ENCODE measurements around the gene COX6A1.
"Not testable (repeated sequence)": the region's sequence is repeated elsewhere in the genome, so short reads cannot be mapped to it uniquely, and the experiment has no call there.

Gene COX6A1

DNA sequence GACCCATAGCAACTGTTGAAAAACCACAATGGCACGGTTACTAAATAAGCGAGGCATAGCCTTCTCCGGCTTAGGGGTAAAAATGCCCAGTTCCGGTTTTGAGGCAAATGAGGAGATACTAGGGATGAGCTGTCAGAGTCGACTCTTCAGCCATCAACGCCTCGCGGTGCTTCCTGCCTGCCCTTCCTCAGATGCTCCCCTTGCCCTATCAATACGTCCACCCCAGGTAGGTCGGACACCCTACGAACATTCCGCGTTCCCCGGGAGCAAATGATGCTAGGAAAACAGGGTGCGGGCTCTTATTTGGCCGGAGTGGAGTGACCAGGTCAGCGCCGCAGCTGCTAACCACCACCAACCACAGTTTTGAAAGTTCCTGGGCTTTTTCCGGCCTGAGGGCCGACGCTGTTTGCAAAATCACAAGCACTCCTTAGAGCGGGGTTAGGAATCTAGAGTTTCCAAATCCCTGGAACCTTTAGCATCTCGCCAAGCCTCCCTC is 30.5 kb downstream of the COX6A1 start:
- DNase-seq: no peak

DNA sequence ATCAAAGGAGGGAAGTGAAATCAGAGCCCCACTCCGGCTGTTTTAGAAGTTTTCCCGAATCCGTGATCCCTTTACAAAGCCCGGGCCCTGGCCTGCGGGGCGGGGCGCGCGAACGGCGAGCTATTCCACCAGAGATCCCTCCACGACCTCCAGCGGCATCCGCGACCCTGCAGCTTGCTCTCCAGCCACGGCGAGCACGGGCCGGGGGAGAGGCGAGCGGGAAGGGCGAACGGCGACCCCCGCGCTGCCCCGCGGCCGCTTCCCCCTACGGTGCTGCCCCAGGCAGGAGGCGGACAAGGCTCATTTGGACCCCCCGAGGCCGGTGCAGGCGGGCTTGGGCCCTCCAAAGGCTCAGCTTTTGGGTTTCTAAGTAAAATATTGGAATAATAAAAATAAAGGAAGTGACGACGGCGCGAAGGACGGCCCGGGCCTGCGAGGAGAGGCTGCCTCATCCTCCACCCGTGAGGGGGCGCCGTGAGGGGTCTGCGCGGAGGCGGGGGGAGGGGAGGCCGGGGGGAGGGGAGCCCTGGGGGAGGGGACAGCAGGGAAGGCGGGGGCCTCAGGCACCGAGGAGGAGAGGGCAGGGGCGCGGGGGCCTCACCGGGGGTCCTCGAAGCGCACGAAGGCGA is 31.0 kb downstream of the COX6A1 start:
- DNase-seq: no peak

DNA sequence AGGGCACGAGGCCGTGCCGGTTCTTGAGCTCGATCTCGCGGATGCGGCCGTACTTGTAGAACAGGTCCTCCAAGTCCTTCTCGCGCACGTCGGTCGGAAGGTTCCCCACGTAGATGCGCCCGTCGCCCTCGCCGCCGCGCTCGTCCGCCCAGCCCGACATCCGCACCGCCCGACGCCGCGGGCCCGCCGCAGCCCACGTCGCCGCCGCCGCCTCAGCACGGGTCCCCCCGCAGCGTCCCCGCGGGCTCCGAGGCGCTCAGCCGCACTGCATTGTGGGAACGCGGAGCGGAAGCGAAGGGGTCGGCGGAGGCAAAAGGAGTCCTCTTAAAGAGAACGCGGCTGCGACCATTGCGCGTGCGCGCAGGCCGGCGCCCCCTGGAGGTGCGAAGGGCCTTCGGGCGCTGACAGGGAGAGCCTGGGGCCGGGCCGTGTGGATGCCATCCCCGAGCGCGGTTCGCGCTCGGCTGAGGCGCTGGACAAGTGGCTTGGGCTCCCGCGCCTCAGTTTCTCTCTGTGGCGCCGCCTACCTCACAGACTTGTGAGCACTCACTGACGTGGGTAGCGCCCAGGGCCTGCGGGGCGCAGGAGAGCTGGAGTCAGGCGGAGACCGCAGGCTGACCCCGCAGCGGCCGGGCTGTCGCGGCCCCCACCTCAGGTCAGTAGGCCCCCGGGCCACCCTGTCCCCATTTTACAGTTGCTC is 31.7 kb downstream of the COX6A1 start, which contains the start of gene SRSF9:
TSS of gene SRSF9 (minus strand) at position 299 of the 700 bp plus-strand sequence. CDS start at position 160, 139 bp downstream.
- DNase-seq: peak; percentile 94

DNA sequence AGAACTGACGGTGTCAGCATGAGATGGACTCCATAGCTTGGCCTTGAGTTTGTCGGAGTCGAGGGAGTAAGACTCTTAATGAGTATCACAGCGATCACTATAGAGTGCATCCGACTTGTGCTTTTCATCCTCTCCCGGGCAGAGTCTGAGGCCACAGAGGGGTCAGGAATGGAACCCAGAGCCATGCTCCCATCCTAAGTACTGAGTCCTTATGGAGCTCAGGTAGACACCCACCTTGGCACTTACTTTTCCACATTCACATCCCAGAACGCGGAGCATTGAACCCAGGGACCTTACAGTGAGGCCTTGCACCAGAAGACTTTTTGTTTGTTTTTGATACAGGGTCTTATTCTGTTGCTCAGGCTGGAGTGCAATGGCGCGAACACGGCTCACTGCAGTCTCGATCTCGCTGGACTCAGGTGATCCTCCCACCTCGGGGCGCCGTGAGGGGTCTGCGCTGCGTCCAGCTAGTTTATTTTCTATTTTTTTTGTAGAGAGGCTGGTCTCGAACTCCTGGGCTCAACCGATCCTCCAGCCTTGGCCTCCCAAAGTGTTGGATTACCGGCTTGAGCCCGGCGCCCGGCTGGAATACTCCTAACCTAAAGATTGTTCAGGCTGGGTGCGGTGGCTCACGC is 32.4 kb downstream of the COX6A1 start:
- no peak for DNase-seq

DNA sequence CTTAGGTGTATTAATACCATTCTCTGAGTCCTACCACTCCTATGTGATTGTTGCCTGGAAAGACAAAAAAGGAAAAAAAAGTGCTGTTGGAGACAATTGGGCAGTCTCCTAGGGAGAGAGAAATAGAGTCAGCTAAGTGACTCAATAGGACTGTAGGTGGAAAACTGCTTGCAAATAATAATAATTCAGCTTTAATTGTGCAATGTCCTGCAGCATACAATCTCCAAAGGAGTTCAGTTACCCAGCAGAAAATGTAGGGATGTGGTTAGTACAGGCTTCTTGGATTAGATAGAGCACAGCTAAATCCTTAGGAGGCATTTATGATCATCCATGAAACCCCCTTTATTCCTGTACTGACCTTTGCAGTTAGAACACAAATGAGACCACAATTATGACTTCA is 34.6 kb downstream of the COX6A1 start:
- no peak for DNase-seq

DNA sequence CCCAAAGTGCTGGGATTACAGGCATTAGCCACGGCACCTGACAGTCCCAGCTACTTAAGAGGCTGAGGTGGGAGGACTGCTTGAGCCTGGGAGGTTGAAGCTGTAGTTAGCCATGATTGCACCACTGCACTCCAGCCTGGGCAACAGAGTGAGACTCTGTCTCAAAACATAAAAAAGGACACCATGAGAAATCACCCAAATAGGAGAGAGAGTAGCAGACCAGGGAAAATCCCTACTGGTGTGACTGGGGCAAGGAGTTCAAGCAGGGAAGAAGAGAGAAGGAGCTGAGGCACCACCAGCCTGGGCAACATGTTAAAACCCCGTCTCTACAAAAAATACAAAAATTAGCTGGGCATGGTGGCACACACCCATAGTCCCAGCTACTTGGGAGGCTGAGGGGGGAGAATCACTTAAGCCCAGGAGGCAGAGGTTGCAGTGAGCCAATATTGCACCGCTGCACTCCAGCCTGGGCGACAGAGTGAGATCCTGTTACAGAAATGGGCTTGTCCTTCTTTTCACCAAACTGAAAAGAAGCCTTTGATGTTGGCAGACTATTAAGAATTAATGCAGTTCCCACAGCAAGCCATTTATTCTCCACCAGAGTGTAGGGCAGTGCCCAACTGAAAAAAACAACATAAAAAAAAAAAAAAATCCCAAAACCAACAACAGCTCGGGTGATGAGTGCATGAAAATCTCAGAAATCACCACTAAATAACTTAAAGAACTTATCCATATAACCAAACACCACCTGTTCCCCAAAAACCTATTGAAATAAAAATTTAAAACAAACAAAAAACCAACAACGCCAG is 36.1 kb downstream of the COX6A1 start:
- no peak for DNase-seq

DNA sequence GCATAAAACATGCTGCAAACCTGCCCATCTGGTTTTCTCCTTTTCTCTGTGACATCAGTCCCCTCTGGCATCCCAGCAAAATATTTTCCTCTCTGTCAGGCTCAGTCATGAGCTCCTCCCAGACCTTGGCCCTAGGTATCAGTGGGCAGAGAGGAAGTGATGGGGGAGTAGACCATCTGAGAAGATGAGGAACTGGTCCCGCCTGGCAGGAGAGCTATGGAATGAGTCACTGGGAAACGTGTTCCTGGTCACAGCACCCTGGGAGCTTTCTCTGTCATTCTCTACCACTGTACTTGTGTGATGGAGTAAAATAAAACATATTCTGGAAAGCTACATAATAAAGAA is 36.7 kb downstream of the COX6A1 start:
- DNase-seq: peak; percentile 66

DNA sequence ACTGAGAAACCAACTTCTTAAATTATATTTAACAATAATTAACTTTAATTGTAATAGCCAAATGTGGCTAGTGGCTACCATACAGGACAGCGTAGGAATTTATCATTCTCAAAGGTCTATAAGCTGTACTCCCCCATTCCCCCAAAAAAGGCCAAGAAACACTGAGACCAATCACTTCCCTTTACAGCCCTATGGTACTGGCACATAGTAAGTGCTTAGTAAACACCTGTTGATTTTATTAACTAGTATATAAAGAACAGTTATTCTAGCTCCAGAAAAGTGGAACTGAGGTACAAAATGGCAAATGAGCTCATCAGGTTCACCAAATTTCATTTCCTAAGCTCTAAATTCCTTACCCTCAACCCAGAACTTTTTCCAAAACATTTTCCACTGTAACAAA is 37.7 kb downstream of the COX6A1 start:
- no peak for DNase-seq

DNA sequence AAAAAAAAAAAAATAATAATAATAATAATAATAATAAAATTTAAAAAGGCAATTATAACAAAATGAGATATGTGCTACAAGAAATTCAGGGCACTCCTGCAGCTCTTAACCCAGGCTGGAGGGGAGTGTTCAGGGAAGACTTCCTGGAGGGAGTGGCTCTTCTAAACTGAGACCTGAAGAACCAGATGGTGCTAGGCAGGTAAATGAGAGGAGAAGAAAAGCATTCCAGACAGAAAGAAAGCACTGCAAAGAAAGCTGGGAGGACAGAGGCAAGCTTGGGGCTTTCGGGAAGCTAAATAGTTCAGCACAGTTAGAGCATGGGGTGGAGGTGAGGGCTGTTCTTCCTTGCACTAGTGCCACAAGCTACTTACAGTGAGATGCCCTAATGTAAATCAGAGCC is 41.5 kb downstream of the COX6A1 start:
- DNase-seq: no peak

DNA sequence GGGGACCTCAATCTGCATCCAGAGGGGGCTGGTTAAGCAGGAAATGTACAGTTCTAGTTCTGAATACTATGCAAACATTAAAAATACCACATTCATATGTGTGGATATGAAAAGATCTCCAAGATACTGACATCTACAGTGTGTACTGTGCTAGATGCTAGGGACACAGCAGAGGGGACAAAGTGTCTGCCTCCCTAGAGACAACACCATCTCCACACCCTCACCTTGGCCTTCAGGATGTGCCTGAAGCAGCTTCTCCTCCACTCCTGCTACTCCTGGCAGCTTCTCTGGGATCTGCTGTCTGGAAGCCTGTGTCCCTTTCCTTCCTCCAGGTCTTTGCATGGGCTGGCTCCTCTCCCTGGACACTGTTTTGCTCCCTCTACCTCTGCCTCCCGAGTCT is 42.3 kb downstream of the COX6A1 start:
- DNase-seq: no peak

DNA sequence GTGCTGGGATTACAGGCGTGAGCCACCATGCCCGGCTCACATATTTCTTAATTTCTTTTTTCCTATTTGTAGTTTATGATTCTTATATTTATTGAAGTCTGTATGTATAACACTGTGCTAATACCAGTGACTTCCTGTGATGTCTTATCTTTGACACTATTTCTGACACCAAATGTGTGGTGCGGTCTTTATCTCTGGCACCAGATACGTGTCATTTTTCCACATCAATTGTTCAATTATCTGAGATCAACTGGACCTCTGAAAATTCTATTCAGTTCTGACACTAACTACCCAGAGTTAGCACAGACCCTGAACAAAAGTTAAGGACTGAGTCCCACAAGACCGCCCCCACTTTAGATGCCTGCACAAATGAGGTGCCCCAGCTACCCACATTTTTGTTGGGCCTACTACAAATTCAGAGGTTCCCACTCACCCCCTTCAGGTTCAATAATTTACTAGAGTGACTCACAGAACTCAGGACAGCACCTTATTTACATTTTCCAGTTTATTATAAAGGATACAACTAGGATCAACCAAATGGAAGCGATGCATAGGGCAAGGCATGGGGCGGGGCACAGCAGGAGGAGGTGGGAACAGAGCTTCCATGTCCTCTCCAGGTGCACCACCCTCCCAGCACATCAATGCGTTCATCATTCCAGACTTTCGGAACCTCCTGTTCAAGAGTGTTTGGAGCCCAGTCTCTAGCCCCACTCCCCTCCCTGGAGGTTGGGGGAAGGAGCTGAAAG is 43.3 kb downstream of the COX6A1 start:
- no peak for DNase-seq

DNA sequence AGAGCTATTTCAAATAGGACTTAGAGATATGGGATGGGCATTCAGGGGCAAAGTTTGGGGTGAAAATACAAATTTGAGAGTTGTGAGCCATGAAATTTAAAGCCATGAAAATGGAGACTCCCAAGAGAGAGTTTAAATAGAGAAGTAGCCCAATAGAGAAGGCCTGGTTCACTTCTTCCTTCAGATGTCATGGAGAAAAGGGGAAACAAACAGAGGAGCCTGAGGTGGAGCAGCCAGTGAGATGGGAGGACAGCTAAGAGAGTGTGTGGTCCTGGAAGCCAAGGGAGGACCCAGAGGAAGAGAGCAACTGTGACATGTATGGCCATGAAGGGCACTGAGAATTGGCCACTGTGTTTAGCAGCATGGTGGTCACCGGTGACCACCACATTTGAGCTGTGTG is 45.7 kb downstream of the COX6A1 start:
- DNase-seq: no peak

DNA sequence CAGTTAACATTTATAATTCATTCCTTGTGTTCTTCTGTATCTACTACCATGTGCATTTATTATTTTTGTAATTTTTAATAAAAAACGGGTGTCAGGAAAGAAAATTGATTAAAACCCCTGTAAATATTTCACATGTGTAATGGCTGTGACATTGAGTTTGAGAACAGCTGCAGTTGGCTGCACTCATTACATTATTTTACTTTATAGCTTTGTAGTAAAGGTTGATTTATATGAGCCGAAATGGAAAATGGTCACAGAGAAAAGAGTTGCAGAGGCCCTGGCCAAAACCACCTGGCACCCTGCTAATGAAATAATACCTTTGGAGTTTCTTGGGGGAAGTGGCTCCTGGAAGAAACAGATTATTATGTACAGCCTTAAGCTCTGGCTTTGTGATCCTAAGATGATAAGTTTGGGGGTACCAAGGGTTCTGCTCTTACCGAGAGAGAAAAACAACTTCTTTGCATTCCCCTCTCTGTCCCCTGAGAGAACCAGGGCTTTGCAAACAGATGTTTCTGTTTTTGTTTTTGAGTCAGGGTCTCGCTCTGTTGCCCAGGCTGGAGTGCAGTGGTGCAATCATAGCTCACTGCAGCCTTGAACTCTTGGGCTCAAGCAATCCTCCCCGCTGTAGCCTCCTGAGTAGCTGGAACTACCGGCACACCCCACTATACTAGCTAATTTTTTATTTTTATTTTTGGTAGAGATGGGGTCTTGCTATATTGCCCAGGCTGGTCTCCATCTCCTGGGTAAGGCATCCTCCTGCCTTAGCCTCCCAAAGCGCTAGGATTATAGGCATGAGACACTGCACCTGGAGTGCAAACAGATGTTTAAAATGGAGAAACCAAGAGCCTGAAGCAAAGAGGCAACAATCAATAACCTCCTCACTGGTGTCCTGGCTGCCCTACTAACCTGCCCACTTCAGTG is 48.3 kb downstream of the COX6A1 start:
- DNase-seq: no peak

DNA sequence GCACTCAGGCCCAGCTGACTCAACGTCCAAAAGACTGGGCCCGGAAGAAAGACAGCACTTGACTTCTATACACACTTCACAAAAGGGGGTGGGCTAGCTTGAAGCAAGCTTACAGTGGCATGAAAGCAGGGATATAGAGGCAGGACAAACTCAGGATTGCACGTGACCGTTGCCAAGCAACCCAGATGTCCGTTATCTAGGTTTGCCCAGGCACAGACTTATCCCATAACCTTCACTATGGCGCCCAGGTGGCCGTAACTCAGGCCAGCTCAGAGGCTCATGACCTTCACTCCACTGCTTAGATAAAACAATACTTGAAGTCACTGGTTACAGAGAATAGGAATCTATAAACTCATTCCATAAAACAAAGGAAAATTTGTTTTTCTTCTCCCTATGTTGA is 49.6 kb downstream of the COX6A1 start:
- not testable (repeated sequence) for DNase-seq

DNA sequence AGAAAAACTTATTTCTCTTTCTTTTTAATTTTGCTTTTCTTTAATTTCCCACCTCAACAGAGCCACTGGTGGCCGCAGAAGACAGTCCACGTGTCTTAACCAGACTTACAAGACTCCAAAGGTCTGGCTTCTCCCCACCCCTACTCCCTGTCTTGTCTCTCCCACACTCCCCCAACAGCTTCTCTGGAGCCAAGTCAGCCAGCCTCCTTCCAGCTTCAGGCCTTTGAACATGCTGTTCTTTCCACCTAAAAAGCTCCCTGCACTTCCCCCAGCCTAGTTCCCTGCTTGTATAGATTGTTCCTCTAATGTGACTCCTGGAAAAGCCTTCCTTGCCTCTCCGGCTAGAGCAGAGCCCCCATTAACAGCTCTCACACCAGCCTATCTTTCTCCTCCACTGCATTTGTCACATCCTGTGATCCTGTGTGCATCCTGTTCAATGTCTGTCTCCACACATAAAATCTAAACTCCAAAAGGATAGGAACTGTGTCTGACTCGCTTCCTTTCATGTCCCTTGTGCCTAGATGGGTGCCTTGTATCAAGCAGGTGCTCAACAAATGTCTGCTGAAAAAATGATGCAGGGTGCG is 50.2 kb downstream of the COX6A1 start:
- no peak for DNase-seq

DNA sequence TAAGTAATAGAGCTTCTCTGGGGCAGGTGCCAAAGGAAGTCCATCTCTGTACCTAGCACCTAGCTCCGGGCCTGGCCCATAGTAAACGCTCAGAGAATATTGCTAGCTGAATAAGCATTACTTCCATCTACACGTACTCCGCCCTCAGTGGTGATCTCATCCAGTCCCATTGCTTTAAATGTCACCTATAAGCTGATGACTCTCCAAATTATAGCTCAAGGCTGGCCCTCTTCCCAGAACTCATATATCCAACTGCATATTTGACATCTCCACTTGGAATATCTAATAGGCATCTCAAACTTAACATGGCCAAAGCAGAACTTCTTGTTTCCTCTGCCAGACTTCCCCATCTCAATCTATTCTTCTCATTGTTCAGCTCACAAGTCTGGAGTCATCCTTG is 51.1 kb downstream of the COX6A1 start:
- no peak for DNase-seq

DNA sequence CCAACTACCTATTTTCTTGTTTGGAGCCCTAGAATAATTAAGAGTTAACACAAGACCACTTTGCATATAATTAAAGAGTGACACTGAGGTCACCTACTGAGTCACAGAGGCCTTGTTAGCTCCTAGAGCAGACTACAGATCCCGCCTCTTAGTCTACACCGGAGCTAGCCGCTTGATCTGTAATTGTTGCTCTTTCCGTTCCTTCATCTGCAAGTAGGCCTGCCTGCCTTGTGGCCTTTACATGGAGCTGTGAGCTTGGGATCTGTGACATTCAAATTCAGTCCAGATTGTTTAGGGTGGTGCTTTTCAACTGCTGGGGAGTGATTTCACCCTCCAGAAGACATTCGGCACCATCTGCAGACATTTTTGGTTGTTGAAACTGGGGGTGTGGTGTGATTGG is 52.4 kb downstream of the COX6A1 start:
- no peak for DNase-seq

All from amniotic stem cell (primary cell).